NCI-H2171 (cell line): ENCODE results near the gene TXNRD1.
"Not testable (repeated sequence)": the region's sequence is repeated elsewhere in the genome, so short reads cannot be mapped to it uniquely, and the experiment has no call there.

ENCODE experiments used
- DNase-seq: peaks from one replicate; lab custom pipeline; 2025; lab: John Stamatoyannopoulos, UW

Gene TXNRD1

DNA sequence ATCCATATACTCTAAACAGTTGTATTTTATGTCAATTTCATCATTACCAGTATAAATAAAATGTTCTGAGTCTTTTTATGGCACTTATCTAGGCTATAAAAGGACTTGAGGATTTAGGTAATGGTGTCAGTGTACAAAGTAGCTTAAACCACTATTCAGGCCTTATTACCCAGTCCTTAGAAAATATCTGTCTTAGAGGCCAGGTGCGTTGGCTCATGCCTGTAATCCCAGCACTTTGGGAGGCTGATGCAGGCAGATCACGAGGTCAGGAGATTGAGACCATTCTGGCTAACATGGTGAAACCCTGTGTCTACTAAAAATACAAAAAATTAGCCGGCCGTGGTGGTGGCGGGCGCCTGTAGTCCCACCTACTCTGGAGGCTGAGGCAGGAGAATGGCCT is 112.7 kb downstream of the TXNRD1 start:
- not testable (repeated sequence) for DNase-seq

DNA sequence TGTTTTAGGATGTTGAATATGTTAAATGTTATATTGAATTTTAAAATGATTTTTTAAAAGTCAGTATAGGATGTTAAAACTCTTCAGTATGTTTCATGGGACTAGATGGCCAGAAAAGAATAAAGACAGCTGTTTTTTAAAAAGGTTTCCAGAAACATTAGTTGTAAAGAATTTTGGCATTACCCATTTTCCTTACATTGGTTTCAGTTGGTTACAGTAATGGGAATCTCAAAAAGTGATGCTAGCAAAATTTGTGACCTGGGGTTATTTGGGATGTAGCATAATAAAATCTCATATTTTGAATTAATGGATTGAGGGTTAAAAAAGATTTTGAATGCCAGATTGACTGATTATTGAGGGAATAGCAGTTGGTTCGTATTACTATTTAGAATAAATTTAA is 113.2 kb downstream of the TXNRD1 start:
- no peak for DNase-seq

DNA sequence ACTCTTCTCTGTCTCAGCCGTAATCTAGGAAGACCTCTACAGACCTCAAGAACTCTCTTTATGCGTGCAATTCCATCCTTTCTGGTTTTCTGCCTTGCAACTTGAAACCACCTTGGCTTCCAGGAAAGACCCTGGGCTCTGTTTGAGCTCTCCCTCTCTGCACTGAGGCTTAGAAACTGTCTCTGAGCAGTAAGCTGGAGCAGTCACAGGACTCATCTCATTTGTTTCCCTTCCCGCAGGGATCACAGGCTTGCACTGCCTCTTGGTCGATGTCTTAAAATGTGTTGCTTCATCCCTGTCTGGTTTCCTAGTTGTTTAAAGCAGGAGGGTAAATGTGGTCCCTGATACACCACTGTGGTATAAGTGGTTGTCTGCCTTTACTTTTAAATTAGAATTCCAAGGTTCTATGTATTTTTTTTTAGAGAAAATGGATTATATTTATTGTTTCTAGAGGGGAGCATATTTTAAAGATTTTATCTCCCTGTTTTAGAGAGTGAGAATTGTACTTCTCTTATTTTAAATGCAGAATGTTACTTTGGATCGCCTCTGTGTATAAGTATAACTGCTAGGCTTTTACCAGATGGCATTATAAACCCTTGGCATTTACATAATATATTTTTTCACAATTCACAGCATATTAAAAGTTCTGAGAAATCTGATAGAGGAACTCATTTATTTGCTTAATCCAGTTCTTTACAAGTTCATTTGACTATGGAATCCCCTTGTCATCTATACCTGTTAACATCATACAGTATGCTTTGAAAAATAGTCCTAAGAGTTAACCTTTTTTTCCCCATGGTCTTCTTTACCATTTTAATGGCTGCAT is 114.3 kb downstream of the TXNRD1 start:
- DNase-seq = no peak

DNA sequence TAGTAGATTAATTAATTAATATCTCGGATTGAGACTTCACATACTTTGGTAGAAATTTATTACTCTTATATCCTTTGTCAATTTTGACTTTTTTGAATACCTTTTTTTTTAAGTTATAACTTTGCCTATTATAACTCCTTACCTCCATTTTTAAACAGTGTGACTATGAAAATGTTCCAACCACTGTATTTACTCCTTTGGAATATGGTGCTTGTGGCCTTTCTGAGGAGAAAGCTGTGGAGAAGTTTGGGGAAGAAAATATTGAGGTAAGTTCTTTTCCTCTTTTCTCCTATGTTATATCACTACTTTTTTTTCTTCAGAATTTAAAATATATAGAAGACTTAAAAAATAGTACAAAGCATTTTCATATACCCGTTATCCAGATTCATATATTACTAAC is 115.8 kb downstream of the TXNRD1 start:
- no peak for DNase-seq

DNA sequence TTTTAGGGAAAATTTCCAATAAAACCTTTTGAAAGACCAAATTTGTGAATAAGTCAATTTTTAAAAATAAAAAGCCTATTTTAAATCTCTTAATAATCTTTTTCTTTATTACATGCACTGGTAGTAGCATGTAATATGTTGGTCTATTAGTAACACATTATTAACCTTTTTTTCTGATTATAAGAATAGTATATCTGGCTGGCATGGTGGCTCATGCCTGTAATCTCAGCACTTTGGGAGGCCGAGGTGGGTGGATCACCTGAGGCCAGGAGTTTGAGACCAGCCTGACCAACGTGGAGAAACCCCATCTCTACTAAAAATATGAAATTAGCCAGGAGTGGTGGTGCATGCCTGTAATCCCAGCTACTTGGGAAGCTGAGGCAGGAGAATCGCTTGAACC is 116.7 kb downstream of the TXNRD1 start:
- DNase-seq = not testable (repeated sequence)

DNA sequence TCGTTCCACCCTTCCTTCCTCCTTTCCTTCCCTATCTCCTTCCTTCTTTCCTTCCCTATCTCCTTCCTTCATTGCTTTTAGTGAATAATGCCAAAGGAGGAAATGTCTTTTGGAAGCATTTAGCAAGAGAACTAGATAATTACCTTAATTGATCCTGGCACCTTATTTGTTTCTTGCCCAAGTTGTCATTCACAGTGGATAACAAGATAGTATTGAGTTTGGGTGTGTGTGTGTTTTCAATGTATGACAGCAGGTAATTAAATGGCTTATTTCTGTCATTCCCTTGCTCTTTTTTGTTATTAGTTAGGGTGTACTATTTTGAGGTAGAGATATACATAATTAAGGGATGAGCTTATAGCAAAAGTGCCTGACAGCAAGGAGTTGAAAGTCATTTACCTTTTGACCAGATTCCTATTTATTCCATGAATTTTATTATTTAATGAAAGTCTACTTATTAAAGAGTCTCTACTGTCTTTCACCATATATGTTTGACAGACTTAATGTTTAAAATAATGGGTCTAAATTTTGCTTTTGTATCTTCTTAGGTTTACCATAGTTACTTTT is 118.2 kb downstream of the TXNRD1 start:
- DNase-seq = no peak

DNA sequence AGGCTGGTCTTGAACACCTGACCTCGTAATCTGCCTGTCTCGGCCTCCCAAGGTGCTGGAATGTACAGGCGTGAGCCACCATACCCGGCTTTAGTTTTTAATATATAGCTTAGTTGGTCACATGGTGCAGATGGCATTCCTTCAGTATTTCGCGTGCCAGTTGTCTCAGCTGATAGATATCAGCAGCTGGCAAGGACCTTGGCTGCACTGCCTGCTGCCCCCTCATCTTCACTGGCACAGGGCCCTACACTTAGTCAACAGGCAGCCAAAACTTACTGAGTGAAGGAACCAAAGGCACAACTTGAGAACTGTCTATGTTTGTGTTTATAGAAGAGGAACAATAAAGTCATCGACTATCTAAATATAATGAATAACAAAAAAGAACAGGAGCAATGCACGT is 119.0 kb downstream of the TXNRD1 start:
- DNase-seq = no peak

DNA sequence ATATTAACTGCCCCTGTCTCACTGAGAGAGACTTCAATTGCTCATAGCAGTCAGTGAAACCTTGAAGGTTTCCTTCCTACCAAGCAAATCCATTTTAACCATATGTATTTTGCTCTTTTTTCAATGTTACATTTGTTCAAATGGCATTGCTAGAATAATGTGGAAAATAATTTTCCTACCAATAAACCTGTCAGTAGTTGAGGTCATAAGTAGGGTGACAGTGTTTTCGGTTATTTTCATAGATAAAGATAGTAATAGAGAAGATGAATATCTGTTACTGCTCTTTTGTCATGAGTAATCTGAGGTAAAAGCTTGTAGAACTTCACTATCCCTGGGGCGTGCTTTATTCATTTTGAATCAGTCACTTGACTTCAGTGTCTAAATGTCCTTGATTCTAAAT is 120.5 kb downstream of the TXNRD1 start:
- no peak for DNase-seq

DNA sequence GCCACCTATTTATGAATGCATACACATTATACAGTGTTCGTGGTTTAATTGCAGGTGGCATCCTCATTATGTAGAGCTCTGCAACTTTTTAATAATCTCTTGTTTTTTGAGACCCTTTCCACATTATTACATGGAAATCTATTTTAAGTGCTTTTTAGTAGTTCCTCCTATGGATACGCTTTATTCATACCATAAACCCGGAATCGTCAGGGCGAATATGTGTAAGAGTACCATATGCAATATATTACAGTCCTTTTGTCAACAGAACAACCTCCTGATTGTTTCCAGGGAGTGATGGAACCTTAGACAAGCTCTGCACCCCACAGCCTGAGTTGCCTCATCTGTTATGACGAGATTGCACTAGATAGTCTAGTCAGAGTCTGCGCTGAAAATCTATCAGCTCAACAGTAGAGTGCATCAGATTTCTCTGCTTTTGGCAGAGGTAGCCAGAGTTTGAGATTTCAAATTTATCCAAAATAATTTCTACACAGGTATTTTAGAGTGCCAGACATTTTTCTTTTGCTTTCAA is 121.5 kb downstream of the TXNRD1 start:
- DNase-seq = no peak

DNA sequence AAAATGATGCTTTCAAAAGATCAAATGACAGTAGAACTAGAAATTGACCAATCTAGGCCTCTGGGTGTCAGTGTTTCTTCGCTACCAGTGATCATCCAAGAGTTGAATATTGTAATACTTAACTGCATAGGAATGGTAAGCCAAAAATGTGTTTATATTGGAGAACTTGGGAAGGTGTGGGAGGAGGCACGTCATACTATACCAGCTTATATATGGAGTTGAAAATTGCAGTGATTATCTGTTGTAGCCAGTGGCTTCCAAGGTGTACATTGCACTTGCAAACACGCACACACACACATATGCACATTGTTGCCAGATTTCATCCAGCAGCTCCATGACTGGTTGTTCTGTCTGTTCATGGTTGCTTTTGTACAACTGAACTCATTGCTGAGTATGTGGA is 124.1 kb downstream of the TXNRD1 start:
- no peak for DNase-seq

DNA sequence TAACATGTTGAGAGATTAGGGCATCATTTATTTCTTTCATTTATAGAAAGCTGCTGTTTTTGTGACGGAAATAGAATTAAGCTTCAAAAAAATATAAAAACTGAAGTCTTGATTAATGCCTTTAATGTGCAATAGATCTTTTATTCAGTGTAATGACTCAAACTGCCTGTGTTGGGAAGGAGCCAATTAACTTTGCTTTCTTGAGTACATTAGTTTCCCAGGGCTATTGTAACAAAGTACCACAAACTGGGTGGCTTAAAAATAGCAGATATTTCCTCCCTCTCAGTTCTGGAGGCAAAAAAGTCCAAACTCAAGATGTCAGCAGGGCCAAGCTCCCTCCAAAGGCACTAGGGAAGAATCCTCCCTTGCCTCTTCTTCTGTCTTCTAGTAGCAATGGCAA is 124.6 kb downstream of the TXNRD1 start:
- DNase-seq = no peak

DNA sequence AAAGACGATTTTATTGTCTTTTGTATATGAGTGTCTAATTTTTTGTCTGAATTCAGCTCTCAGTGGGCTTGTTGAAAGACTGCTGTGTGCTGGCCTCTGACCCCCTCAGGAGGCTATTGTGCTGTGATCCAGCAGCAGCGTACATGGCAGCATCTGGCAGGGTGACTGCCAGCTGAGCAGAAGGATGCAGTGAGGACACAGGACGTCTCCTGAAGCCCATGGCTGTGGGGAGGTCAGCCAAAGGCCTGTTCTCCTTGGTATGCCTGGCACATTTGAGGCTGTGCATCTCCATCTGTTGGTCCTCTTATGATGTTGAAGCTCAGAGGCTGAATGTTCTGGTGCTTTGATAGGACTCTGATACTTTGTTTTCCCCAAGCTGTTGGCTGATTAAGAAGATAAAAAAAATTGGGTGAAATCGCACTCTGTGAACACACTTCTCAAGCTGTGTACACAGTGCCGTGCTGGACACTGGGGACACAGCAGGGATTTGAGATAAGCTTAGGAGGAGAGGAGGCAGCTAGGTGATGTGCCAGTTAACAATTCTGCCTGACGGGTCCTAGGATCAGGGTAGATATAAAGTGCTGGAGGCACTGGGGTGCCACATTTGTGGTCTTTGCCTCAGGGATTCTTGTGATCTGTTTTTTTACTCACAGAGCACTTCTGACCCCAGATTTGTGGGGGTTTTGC is 125.5 kb downstream of the TXNRD1 start:
- DNase-seq = no peak

DNA sequence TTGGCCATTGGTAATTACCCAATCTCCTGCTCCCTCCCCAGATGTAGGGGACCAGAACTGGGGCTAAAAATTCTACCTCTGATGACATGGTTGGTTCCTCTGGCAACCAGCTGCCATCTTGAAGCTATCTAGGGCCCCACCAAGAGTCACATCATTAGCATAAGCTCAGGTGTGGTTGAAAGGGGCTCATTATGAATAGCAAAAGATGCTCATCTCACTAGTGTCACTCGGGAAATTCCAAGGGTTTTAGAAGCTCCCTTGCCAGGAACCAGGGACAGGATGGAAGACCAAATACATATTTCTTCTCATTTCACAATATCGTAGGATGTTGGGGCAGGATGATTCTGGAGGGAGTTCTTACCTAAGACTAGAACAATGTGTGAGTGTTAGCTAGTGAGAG is 126.6 kb downstream of the TXNRD1 start:
- no peak for DNase-seq

DNA sequence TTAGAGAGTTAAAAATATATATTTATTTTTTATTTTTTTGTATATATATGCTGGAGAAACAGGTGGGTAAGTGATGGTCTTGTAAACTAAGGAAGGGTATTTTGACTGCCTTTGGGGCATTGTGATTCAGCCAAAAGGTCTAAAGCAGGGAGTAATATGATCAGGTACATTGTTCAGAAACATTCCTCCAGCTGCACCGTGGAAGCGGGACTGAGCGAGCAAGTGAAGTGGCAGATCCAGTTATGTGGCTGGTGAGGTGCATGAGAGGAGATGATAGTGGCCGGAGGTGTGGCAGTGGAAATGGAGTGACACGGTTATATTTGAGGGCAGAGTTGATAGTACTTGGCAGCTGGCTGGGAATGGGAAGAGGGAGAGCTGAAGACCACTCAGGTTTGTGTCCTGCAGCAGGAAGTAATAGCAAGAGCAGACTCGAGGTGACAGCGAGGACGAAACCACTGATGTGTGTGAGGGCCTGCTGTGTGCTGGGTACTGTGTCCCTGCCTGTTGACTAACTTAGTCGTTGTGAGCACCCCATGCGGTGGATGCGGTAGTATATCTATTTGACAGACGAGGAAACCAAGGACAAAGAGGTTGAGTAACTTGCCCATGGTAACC is 127.2 kb downstream of the TXNRD1 start:
- DNase-seq = no peak

DNA sequence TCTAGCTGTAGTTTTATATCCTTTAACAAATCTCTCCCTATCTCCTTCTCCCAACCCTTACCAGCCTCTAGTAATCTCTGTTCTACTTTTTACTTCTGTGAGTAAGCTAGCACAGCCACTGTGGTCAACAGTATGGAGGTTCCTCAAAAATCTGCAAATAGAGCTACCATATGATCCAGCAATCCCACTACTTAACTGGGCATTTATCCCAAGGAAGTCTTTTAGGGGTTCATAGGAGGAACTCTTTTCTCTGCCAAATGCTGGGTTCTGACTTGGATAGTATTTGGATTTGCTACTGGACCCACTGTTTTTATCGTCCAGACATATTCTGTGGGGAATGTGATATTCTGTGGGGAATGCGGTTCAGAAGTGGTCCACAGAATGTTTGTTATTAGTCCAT is 129.1 kb downstream of the TXNRD1 start:
- DNase-seq = no peak

DNA sequence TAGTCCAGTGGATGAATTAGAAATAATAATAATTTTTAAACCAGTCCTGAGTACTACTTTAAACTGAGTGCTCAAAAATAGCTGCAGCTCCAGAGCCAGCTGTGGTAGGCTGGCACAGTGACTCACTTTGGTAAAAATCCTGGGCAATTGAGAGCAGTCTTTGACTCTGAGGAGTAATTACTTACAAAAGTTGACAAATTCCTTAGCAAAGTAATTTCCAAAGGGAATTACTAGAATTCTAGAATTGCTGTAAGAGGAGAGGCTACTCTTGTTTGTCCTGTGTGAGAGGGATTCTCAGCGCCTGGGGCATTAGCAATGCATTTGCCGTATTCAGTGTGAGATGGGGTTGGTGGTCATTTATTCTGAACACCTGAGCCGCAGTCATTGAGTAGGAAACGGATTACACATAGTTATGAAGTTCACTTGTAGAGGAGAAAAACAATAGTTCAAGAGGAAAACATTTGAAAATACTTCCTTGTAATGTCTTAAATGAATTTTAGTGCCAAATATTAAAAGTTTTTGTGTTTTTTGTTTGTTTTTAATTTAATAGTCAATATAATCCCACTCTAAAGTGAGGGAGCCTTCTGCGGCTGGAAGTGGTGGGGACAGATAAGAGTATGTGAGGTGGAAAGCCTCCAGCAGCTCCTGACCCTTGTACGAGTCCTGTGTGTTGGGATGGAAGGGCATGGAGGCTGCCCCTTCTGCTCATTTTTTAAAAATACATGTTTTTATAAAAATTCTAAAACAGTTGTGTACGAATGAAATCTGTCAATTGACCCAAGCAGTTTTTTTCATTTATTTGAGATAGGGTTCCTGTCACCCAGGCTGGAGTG is 129.9 kb downstream of the TXNRD1 start:
- DNase-seq = no peak

DNA sequence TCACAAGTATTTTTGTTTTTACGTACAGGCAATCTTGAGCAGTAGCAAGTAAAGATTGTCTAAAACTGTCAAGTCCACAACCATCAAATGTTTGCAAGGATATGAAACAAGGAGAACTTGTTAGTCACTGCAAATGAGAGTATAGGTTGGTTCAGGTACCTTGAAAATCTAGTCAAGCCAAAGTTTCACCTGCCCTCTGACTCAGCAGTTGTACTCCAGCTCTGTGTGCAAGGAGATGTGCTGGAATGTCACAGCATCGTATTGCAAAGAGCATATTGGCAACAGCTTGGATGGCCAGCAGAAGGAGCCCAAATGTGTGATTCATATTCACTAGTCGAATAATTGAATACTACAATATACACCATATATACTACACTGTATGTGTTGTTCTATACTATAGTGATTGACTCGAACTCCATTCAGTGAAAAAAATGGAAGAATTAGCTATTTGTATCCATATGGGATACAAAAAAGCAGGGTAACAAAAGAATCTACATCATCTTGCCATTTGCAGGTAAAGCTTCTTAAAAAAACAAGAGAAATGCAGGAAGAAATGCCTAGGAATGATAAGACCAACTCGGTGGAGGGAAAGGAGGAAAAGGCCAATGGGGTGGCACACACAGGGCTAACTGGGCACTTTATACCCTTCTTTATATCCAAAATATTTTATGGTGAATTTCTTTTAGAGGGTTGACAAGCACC is 131.9 kb downstream of the TXNRD1 start:
- DNase-seq = no peak

DNA sequence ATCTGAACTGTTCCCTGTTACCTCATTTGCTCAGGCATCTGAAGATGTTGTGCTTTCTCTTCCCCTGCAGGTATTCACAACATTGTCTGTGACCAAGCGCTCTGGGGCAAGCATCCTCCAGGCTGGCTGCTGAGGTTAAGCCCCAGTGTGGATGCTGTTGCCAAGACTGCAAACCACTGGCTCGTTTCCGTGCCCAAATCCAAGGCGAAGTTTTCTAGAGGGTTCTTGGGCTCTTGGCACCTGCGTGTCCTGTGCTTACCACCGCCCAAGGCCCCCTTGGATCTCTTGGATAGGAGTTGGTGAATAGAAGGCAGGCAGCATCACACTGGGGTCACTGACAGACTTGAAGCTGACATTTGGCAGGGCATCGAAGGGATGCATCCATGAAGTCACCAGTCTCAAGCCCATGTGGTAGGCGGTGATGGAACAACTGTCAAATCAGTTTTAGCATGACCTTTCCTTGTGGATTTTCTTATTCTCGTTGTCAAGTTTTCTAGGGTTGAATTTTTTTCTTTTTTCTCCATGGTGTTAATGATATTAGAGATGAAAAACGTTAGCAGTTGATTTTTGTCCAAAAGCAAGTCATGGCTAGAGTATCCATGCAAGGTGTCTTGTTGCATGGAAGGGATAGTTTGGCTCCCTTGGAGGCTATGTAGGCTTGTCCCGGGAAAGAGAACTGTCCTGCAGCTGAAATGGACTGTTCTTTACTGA is 132.9 kb downstream of the TXNRD1 start:
- no peak for DNase-seq

DNA sequence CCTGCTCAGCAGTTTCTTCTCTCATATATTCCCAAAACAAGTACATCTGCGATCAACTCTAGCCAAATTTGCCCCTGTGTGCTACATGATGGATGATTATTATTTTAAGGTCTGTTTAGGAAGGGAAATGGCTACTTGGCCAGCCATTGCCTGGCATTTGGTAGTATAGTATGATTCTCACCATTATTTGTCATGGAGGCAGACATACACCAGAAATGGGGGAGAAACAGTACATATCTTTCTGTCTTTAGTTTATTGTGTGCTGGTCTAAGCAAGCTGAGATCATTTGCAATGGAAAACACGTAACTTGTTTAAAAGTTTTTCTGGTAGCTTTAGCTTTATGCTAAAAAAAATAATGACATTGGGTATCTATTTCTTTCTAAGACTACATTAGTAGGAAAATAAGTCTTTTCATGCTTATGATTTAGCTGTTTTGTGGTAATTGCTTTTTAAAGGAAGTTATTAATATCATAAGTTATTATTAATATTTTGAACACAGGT is 133.5 kb downstream of the TXNRD1 start:
- DNase-seq = no peak
